Measurements from ENCODE around the gene CCDC86.

DNA sequence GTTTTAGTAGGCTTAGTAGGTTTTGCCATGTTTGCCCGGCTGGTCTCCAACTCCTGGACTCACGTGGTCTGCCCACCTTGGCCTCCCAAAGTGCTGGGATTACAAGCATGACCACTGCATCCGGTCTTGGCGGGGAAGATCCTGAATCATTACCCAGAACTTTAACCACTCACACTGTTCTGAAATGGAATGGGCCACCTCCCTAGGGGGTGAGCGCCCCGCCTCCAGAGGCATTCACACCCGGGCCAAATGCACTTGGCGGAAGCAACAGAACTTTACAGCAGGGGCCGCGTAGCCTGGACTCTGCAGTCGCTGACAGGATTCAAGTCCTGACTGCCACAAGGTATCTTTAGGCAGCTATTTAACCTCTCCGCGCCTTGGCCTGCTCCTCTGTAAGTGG lies 5.4 kb downstream of the CCDC86 start:
- TF ChIP-seq POLR2A (IDR thresholded peaks at IDR 0.05): no peak
- TF ChIP-seq, protein P1, sequence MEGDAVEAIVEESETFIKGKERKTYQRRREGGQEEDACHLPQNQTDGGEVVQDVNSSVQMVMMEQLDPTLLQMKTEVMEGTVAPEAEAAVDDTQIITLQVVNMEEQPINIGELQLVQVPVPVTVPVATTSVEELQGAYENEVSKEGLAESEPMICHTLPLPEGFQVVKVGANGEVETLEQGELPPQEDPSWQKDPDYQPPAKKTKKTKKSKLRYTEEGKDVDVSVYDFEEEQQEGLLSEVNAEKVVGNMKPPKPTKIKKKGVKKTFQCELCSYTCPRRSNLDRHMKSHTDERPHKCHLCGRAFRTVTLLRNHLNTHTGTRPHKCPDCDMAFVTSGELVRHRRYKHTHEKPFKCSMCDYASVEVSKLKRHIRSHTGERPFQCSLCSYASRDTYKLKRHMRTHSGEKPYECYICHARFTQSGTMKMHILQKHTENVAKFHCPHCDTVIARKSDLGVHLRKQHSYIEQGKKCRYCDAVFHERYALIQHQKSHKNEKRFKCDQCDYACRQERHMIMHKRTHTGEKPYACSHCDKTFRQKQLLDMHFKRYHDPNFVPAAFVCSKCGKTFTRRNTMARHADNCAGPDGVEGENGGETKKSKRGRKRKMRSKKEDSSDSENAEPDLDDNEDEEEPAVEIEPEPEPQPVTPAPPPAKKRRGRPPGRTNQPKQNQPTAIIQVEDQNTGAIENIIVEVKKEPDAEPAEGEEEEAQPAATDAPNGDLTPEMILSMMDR (IDR thresholded peaks at IDR 0.05): no peak
